K562 (cell line): ENCODE results near the gene RNU6-9. TPM values are rescaled to one million over a fixed set of nuclear protein-coding genes. Genes with fewer than 3 reads are reported as not detected.

Source experiments
- ATAC-seq: fragments of 200-7000 bp; cut with Tn5 transposase; 3 replicates; pipeline ENCODE4 v1.9.1; 2020; ENCODE audit warnings: moderate library complexity
- BruUV-seq: library from RNA; stranded (reverse); fragments of 400-500 nt; replicated peaks from 2 replicates; lab custom pipeline; 2021; lab: Mats Ljungman, UMichigan
- CTCF ChIA-PET: fragments of 300-600 bp; formaldehyde crosslinking; extraction: SDS; loops from one replicate; lab custom pipeline; 2021; ENCODE audit warnings: low intra/inter-chr PET ratio; lab: Yijun Ruan, JAX
- POLR2A ChIA-PET: fragments of 300-600, 350-650 bp; sonication (Branson Sonifier 250); formaldehyde crosslinking; extraction: SDS; loops from one replicate; lab custom pipeline; 2021; ENCODE audit warnings: antibody characterized with exemption, inconsistent platforms; lab: Yijun Ruan, JAX
- DNase-seq, 4 experiments: peaks; one replicate each; pipeline versions ENCODE4 v3.0.0 to v3.0.0-alpha.2; 2011 to 2018; ENCODE audit warnings: low spot score in 3 of 4, mixed read lengths in 3 of 4; ENCODE audit errors: extremely low read depth in 1 of 4
- FAIRE-seq: peaks from 2 replicates; lab custom pipeline; 2011; peaks lifted over from hg19 to GRCh38; lab: Jason Lieb, UNC
- H2AFZ ChIP-seq: 2 replicates; pipeline ENCODE4 v1.6.0; 2011; ENCODE audit warnings: low read depth, low read length, control low read depth, inconsistent platforms
- H3K27ac ChIP-seq: fragments of 200-600 bp; 3 replicates; pipeline ENCODE4 v1.8.0; 2011; ENCODE audit warnings: low read depth, mild to moderate bottlenecking, control low read depth, inconsistent platforms, low read length, moderate library complexity, mixed read lengths; ENCODE audit errors: extremely low read depth
- H3K27me3 ChIP-seq, 2 experiments: fragments of 300-600 bp in 1 of 2; 2 replicates in 1 of 2; 3 replicates in 1 of 2; pipeline versions ENCODE4 v1.6.0 to v1.8.0; 2011; ENCODE audit warnings: inconsistent platforms in 2 of 2, low read length in 2 of 2, mild to moderate bottlenecking in 1 of 2, mixed read lengths in 1 of 2, moderate library complexity in 1 of 2; ENCODE audit not compliant: control insufficient read depth in 2 of 2, insufficient read depth in 2 of 2
- H3K36me3 ChIP-seq: fragments of 300-600 bp; 3 replicates; pipeline ENCODE4 v1.8.0; 2011; ENCODE audit warnings: mild to moderate bottlenecking, low read length, inconsistent platforms; ENCODE audit not compliant: control insufficient read depth, insufficient read depth
- H3K4me1 ChIP-seq, 2 experiments: fragments of 200-600 bp in 1 of 2; replicated peaks in 1 of 2; 2 replicates in 1 of 2; 3 replicates in 1 of 2; pipeline versions ENCODE4 v1.5.1 to v1.8.0; 2011; ENCODE audit warnings: inconsistent platforms in 2 of 2, low read length in 2 of 2, mild to moderate bottlenecking in 1 of 2, mixed read lengths in 1 of 2, moderate library complexity in 1 of 2; ENCODE audit not compliant: control insufficient read depth in 2 of 2, insufficient read depth in 2 of 2
- H3K4me2 ChIP-seq: 2 replicates; pipeline ENCODE4 v1.6.1; 2011; ENCODE audit warnings: low read length, control low read depth, inconsistent platforms, mixed read lengths; ENCODE audit not compliant: insufficient read depth
- H3K4me3 ChIP-seq: fragments of 200-600 bp; sonication (generic), shearing (Covaris generic); 2 replicates; pipeline ENCODE4 v1.5.1; 2016; ENCODE audit warnings: control low read depth, inconsistent platforms
- H3K79me2 ChIP-seq: fragments of 200-600 bp; 3 replicates; pipeline ENCODE4 v1.8.0; 2011; ENCODE audit warnings: low read length, inconsistent platforms; ENCODE audit not compliant: control insufficient read depth, insufficient read depth
- H3K9ac ChIP-seq, 2 experiments: 2 replicates each; pipeline versions ENCODE4 v1.6.0 to v1.6.1; 2011; ENCODE audit warnings: low read depth in 2 of 2, low read length in 2 of 2, control low read depth in 1 of 2, inconsistent platforms in 1 of 2, mild to moderate bottlenecking in 1 of 2, mixed read lengths in 1 of 2; ENCODE audit not compliant: insufficient read depth in 1 of 2
- H3K9me1 ChIP-seq: one replicate; pipeline ENCODE4 v1.6.0; 2011; ENCODE audit warnings: inconsistent platforms, mild to moderate bottlenecking, low read length, moderate library complexity; ENCODE audit not compliant: control insufficient read depth, insufficient read depth
- H3K9me3 ChIP-seq: replicated peaks from 2 replicates; pipeline ENCODE4 v1.5.1; 2011; ENCODE audit warnings: low read depth, low read length, inconsistent platforms; ENCODE audit not compliant: control insufficient read depth, insufficient read depth
- H4K20me1 ChIP-seq: replicated peaks from 2 replicates; pipeline ENCODE4 v1.6.1; 2011; ENCODE audit warnings: low read length, inconsistent platforms, mixed read lengths; ENCODE audit not compliant: control insufficient read depth, insufficient read depth
- FOXP4 ChIP-seq: sonication (generic); formaldehyde crosslinking; IDR thresholded peaks from 2 replicates; pipeline ENCODE4 v1.8.0; 2022; ENCODE audit warnings: mild to moderate bottlenecking, missing genetic modification reagents, borderline replicate concordance
- HMG20A ChIP-seq: fragments of 450-650 bp; formaldehyde crosslinking; conservative IDR thresholded peaks from 2 replicates; pipeline ENCODE4 v1.4.0; 2020; ENCODE audit warnings: mild to moderate bottlenecking, mixed read lengths
- NONO ChIP-seq, 2 experiments: fragments of 200-400 bp in 1 of 2; fragments of 450-650 bp in 1 of 2; formaldehyde crosslinking in 1 of 2; IDR thresholded peaks; 2 replicates each; pipeline ENCODE4 v1.6.1; 2017; ENCODE audit warnings: low read depth in 2 of 2, mild to moderate bottlenecking in 2 of 2, moderate library complexity in 2 of 2, low read length in 1 of 2
- NR4A1 ChIP-seq, 2 experiments: fragments of 250-450 bp in 1 of 2; fragments of 450-650 bp in 1 of 2; sonication (Bioruptor Pico) in 1 of 2; IDR thresholded peaks; 2 replicates each; pipeline versions ENCODE4 v1.4.0 to v1.6.1; 2016 to 2020; ENCODE audit warnings: mild to moderate bottlenecking in 2 of 2, missing compliant biosample characterization in 1 of 2, missing genetic modification characterization in 1 of 2, moderate library complexity in 1 of 2
- RBM34 ChIP-seq: fragments of 200-400 bp; formaldehyde crosslinking; IDR thresholded peaks from 2 replicates; pipeline ENCODE4 v1.6.1; 2018; ENCODE audit warnings: low read length, borderline replicate concordance; ENCODE audit not compliant: insufficient read depth
- ZNF518B ChIP-seq: fragments of 250-450 bp; sonication (Bioruptor Pico); IDR thresholded peaks from 2 replicates; pipeline ENCODE4 v1.5.0; 2021; ENCODE audit warnings: mild to moderate bottlenecking, moderate library complexity
- WGBS: fragments of 100-300 bp; shearing (Covaris generic); methylation state at CpG from one replicate; pipeline ENCODE4 v1.1.6; 2016; ENCODE audit warnings: low coverage, mixed read lengths; ENCODE audit not compliant: insufficient coverage; ENCODE audit errors: missing lambda C conversion rate; 5-methylcytosine and 5-hydroxymethylcytosine counted together
- in situ Hi-C: fragments of 300-500 bp; cut with MboI; formaldehyde crosslinking; loops from 4 replicates; pipeline ENCODE4 v1.15.0; 2018; ENCODE audit warnings: inconsistent platforms, mixed read lengths
- intact Hi-C: fragments of 100-400 bp; cut with micrococcal nuclease; formaldehyde crosslinking; loops from 2 replicates; pipeline ENCODE4 v1.14.2; 2022
- polyA plus RNA-seq, 8 experiments: library from polyadenylated mRNA; depleted of rRNA in 4 of 8; stranded (reverse) in 5 of 8; unstranded in 3 of 8; fragments of >200 nt; fragmentation: Nextera tagmentation in 2 of 8; fragmentation: Illumina TruSeq in 1 of 8; extraction: Ambion mirVana in 2 of 8; extraction: Trizol in 1 of 8; gene quantifications; 2 replicates each; pipeline versions ENCODE4 v1.2.1 to v1.2.3, GENCODE V29; 2011 to 2014; ENCODE audit warnings: inconsistent platforms in 1 of 8, missing spikeins in 1 of 8
- total RNA-seq, 7 experiments: library from RNA; depleted of rRNA in 6 of 7; stranded (reverse); fragments of >200 nt in 6 of 7; fragmentation: Illumina TruSeq in 2 of 7; extraction: Trizol in 2 of 7; gene quantifications; 2 replicates each; pipeline versions ENCODE4 v1.2.1 to v1.2.3, GENCODE V29; 2011 to 2021; ENCODE audit warnings: low replicate concordance in 1 of 7
- TF ChIP-seq, protein P1 (sequence below): sonication (generic); formaldehyde crosslinking; IDR thresholded peaks from 2 replicates; pipeline ENCODE4 v1.8.1; 2023; ENCODE audit warnings: mild to moderate bottlenecking, missing genetic modification reagents
- TF ChIP-seq, protein P2 (sequence below): IDR thresholded peaks from 2 replicates; pipeline ENCODE4 v1.6.1; 2011; ENCODE audit warnings: borderline replicate concordance, low read depth, mild to moderate bottlenecking, moderate library complexity, low read length; ENCODE audit not compliant: insufficient read depth, poor library complexity, severe bottlenecking

Gene RNU6-9
- total and polyA plus RNA-seq, 9 of the 15 experiments (the other 6 are each of a cell fraction or from before 2014, with no cell fraction given) = not detected

DNA sequence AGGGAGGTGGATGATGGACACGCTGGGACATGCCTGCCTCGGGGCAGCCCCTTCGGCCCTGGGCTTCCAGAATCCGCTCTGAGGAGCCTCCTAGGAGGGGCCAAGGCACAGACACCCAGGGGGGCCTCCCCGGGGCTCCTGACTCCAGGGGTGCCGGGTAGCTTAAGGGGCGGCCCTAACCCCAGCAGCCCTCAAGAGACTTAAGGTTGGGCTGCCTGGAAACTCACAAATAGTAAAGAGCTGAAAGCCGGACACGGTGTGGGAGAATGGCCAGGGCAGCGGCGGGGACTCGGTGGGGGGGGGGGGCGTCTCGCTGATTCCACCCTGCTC, 40.2 kb downstream of the RNU6-9 start:
- Histone ChIP-seq H3K4me2 (no peak overlapping the region), H3K9me3 (no peaks in the 10 kb centered on the region), H3K4me1 (peaks cover 0 to 49% of the 10 kb centered on the region in 2 experiments; a peak in 3 of 5 replicates), H3K9me1 (peaks cover 4% of the 10 kb centered on the region), H4K20me1 (peaks cover 3% of the 10 kb centered on the region; the same call in 1 of the 2 replicates), H2AFZ (no peak overlapping the region), H3K27me3 (no peaks in the 10 kb centered on the region), H3K27ac (no peak overlapping the region), H3K79me2 (peaks cover 75% of the 10 kb centered on the region), H3K4me3 (no peak overlapping the region), H3K36me3 (peaks cover 85% of the 10 kb centered on the region; the same call in 2 of the 3 replicates), H3K9ac (no peak overlapping the region)
- BruUV-seq = no TSS peak
- POLR2A ChIA-PET = interaction anchor here (0.8 to 1.1 kb wide), 2 partner anchors 11 to 15 kb away, joined by 4 to 5 read pairs; no protein-coding TSS in a partner anchor
- CTCF ChIA-PET = no interaction called here
- intact Hi-C loops = no loop called here
- ATAC-seq = no peak
- no peak for FAIRE-seq
- DNase-seq = no peak
- in situ Hi-C loops = no loop called here
- WGBS = 89% methylated on average over 8 of the region's 14 CpGs
- no peak for TF ChIP-seq FOXP4 (CRISPR knock-in tag)
- TF ChIP-seq HMG20A (CRISPR knock-in tag) = no peak
- no peak for TF ChIP-seq NONO (IDR thresholded peaks at IDR 0.05; ENCODE audit: low read depth in 2 of 2, low read length in 1 of 2)
- TF ChIP-seq ZNF518B (CRISPR knock-in tag) = no peak
- TF ChIP-seq NR4A1 (CRISPR knock-in tag; IDR thresholded peaks at IDR 0.05) = no peak
- no peak for TF ChIP-seq NR4A1 (tag; IDR thresholded peaks at IDR 0.05)
- TF ChIP-seq, protein P1, sequence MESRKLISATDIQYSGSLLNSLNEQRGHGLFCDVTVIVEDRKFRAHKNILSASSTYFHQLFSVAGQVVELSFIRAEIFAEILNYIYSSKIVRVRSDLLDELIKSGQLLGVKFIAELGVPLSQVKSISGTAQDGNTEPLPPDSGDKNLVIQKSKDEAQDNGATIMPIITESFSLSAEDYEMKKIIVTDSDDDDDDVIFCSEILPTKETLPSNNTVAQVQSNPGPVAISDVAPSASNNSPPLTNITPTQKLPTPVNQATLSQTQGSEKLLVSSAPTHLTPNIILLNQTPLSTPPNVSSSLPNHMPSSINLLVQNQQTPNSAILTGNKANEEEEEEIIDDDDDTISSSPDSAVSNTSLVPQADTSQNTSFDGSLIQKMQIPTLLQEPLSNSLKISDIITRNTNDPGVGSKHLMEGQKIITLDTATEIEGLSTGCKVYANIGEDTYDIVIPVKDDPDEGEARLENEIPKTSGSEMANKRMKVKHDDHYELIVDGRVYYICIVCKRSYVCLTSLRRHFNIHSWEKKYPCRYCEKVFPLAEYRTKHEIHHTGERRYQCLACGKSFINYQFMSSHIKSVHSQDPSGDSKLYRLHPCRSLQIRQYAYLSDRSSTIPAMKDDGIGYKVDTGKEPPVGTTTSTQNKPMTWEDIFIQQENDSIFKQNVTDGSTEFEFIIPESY (CRISPR knock-in tag) = no peak
- TF ChIP-seq RBM34 = no peak
- TF ChIP-seq, protein P2, sequence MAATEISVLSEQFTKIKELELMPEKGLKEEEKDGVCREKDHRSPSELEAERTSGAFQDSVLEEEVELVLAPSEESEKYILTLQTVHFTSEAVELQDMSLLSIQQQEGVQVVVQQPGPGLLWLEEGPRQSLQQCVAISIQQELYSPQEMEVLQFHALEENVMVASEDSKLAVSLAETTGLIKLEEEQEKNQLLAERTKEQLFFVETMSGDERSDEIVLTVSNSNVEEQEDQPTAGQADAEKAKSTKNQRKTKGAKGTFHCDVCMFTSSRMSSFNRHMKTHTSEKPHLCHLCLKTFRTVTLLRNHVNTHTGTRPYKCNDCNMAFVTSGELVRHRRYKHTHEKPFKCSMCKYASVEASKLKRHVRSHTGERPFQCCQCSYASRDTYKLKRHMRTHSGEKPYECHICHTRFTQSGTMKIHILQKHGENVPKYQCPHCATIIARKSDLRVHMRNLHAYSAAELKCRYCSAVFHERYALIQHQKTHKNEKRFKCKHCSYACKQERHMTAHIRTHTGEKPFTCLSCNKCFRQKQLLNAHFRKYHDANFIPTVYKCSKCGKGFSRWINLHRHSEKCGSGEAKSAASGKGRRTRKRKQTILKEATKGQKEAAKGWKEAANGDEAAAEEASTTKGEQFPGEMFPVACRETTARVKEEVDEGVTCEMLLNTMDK = no peak
